ENCODE results near the gene ATAD3C.

GRCh38 chr1:1406821-1407635 is 42.5 kb upstream of the ATAD3C start, which contains the start of gene MRPL20:
- TF ChIP-seq SUZ12 (IDR thresholded peaks at IDR 0.05; ENCODE audit: low read length) (no peak), EP300 (IDR thresholded peaks at IDR 0.05; ENCODE audit: borderline replicate concordance in 1 of 2, low read depth in 2 of 2, low read length in 2 of 2) (no peak), RAD21 (IDR thresholded peaks at IDR 0.05 in 1 of 2, conservative IDR thresholded peaks at IDR 0.05 in 1 of 2; ENCODE audit: low read depth in 2 of 2, low read length in 2 of 2) (no peak), E2F6 (IDR thresholded peaks at IDR 0.05) (no peak; the same call in 1 of the 2 replicates), EZH2 (IDR thresholded peaks at IDR 0.05; ENCODE audit: low read depth, low read length, severe bottlenecking) (no peak), SP2 (IDR thresholded peaks at IDR 0.05; ENCODE audit: low read length) (no peak), ATF2 (IDR thresholded peaks at IDR 0.05; ENCODE audit: low read length) (no peak), BRCA1 (IDR thresholded peaks at IDR 0.05; ENCODE audit: low read depth, low read length) (no peak), MAX (IDR thresholded peaks at IDR 0.05) (peak; percentile 79), SIRT6 (IDR thresholded peaks at IDR 0.05; ENCODE audit: low read length) (no peak), CREB1 (IDR thresholded peaks at IDR 0.05) (peak; percentile 60), TAF7 (optimal IDR thresholded peaks at IDR 0.05; ENCODE audit: borderline replicate concordance, low read depth, low read length) (peak; percentile 92), MAFK (IDR thresholded peaks at IDR 0.05; ENCODE audit: low read depth, low read length) (no peak), CTCF (IDR thresholded peaks at IDR 0.05; ENCODE audit: control extremely low read depth in 1 of 3, insufficient read depth in 1 of 3, low read depth in 1 of 3, low read length in 3 of 3) (0 out of 4 replicates have a peak, but pooled peaks of 1 of the 3 experiments have one; percentile 0)

Measured in H1 (cell line).